HCT116 (cell line): ENCODE measurements around the gene PDCD1LG2. TPM values are rescaled to one million over a fixed set of nuclear protein-coding genes. Genes with fewer than 3 reads are reported as not detected.

Experiments
- ATAC-seq: fragments of 200-7000 bp; cut with Tn5 transposase; 2 replicates; pipeline ENCODE4 v1.9.1; 2020; ENCODE audit warnings: mild to moderate bottlenecking, moderate library complexity
- BruUV-seq: library from RNA; stranded (reverse); fragments of 400-500 nt; replicated peaks from 2 replicates; lab custom pipeline; 2021; lab: Mats Ljungman, UMichigan
- CTCF ChIA-PET: fragments of 300-600 bp; sonication (Branson Sonifier 250); formaldehyde crosslinking; loops from one replicate; lab custom pipeline; 2021; ENCODE audit warnings: antibody characterized with exemption; lab: Charles Lee
- POLR2A ChIA-PET: fragments of 300-600, 350-600 bp; sonication (Branson Sonifier 250); formaldehyde crosslinking; loops from one replicate; lab custom pipeline; 2021; ENCODE audit warnings: antibody characterized with exemption; lab: Charles Lee
- RAD21 ChIA-PET, 2 experiments: fragments of 300-600 bp; sonication (Branson Sonifier 250); formaldehyde crosslinking; loops; one replicate each; lab custom pipeline; 2023; ENCODE audit warnings: low total read pairs in 2 of 2; ENCODE audit not compliant: uncharacterized antibody in 2 of 2, unreplicated experiment in 2 of 2, low non-redundant PET in 1 of 2; lab: Charles Lee
- DNase-seq: peaks from one replicate; pipeline ENCODE4 v3.0.0-alpha.2; 2010; ENCODE audit warnings: low read depth, low spot score
- H2AFZ ChIP-seq: fragments of 200-600 bp; shearing (Covaris generic), sonication (generic); 2 replicates; pipeline ENCODE4 v1.6.1; 2017; ENCODE audit warnings: low read depth, mixed run types, mixed read lengths, antibody characterized with exemption, low read length; ENCODE audit not compliant: poor library complexity, severe bottlenecking
- H3K27ac ChIP-seq: 2 replicates; pipeline ENCODE4 v1.5.1; 2012; ENCODE audit warnings: low read depth, low read length
- H3K27me3 ChIP-seq: fragments of 200-600 bp; sonication (generic); 2 replicates; pipeline ENCODE4 v1.6.1; 2016; ENCODE audit warnings: mixed run types, low read length, mixed read lengths; ENCODE audit not compliant: insufficient read depth
- H3K36me3 ChIP-seq, 2 experiments: fragments of 200-500 bp in 1 of 2; fragments of 200-600 bp in 1 of 2; sonication (Bioruptor generic) in 1 of 2; sonication (generic) in 1 of 2; 2 replicates each; pipeline versions ENCODE4 v1.5.1 to v1.6.1; 2014 to 2016; ENCODE audit warnings: low read length in 2 of 2, inconsistent platforms in 1 of 2, mixed read lengths in 1 of 2, mixed run types in 1 of 2; ENCODE audit not compliant: insufficient read depth in 2 of 2, control insufficient read depth in 1 of 2
- H3K4me1 ChIP-seq, 2 experiments: fragments of 200-600 bp in 1 of 2; sonication (generic) in 1 of 2; 2 replicates each; pipeline versions ENCODE4 v1.5.1 to v1.6.1; 2012 to 2017; ENCODE audit warnings: low read length in 2 of 2, inconsistent platforms in 1 of 2, mild to moderate bottlenecking in 1 of 2, mixed read lengths in 1 of 2, mixed run types in 1 of 2, moderate library complexity in 1 of 2; ENCODE audit not compliant: insufficient read depth in 2 of 2, control insufficient read depth in 1 of 2
- H3K4me2 ChIP-seq: fragments of 200-600 bp; sonication (generic); 2 replicates; pipeline ENCODE4 v1.6.1; 2017; ENCODE audit warnings: mixed run types, low read length, mixed read lengths
- H3K4me3 ChIP-seq, 2 experiments: fragments of 200-600 bp in 1 of 2; sonication (generic) in 1 of 2; replicated peaks in 1 of 2; 2 replicates each; pipeline ENCODE4 v1.5.1; 2011 to 2016; ENCODE audit warnings: low read length in 2 of 2, control low read depth in 1 of 2, low read depth in 1 of 2, mild to moderate bottlenecking in 1 of 2, mixed read lengths in 1 of 2, mixed run types in 1 of 2
- H3K79me2 ChIP-seq: fragments of 200-600 bp; sonication (generic); 2 replicates; pipeline ENCODE4 v1.6.1; 2017; ENCODE audit warnings: mild to moderate bottlenecking, mixed run types, low read length, moderate library complexity, mixed read lengths; ENCODE audit not compliant: insufficient read depth
- H3K9ac ChIP-seq: fragments of 200-600 bp; sonication (generic); 2 replicates; pipeline ENCODE4 v1.6.1; 2016; ENCODE audit warnings: low read length, mixed read lengths
- H3K9me2 ChIP-seq: fragments of 200-600 bp; sonication (generic), shearing (Covaris generic); 2 replicates; pipeline ENCODE4 v1.6.1; 2017; ENCODE audit warnings: mixed run types, mild to moderate bottlenecking, moderate library complexity; ENCODE audit not compliant: insufficient read depth
- H3K9me3 ChIP-seq, 2 experiments: fragments of 200-500 bp in 1 of 2; fragments of 200-600 bp in 1 of 2; sonication (Bioruptor generic) in 1 of 2; sonication (generic) in 1 of 2; 2 replicates each; pipeline ENCODE4 v1.6.1; 2014 to 2017; ENCODE audit warnings: low read length in 2 of 2, mixed read lengths in 2 of 2, inconsistent platforms in 1 of 2, low read depth in 1 of 2, mild to moderate bottlenecking in 1 of 2, mixed run types in 1 of 2, moderate library complexity in 1 of 2; ENCODE audit not compliant: control insufficient read depth in 1 of 2, insufficient read depth in 1 of 2
- H4K20me1 ChIP-seq: fragments of 200-600 bp; sonication (generic), shearing (Covaris generic); 2 replicates; pipeline ENCODE4 v1.6.1; 2017; ENCODE audit warnings: mixed run types, mild to moderate bottlenecking, moderate library complexity; ENCODE audit not compliant: insufficient read depth
- ELF1 ChIP-seq: IDR thresholded peaks from 2 replicates; pipeline ENCODE4 v1.6.1; 2012; ENCODE audit warnings: low read depth, borderline replicate concordance
- EZH2 ChIP-seq: fragments of 200-600 bp; sonication (generic); IDR thresholded peaks from 2 replicates; pipeline ENCODE4 v1.6.1; 2017; ENCODE audit warnings: antibody characterized with exemption, mixed run types
- EZH2phosphoT487 ChIP-seq: fragments of 200-600 bp; IDR thresholded peaks from 2 replicates; pipeline ENCODE4 v1.6.1; 2018; ENCODE audit warnings: antibody characterized with exemption, borderline replicate concordance
- FOSL1 ChIP-seq: IDR thresholded peaks from 2 replicates; pipeline ENCODE4 v1.6.1; 2012; ENCODE audit warnings: low read depth
- POLR2AphosphoS5 ChIP-seq: IDR thresholded peaks from 2 replicates; pipeline ENCODE4 v1.6.1; 2011; ENCODE audit warnings: mild to moderate bottlenecking, low read depth, low read length, moderate library complexity
- SIN3A ChIP-seq: IDR thresholded peaks from 2 replicates; pipeline ENCODE4 v1.6.1; 2012; ENCODE audit warnings: low read depth
- SP1 ChIP-seq: IDR thresholded peaks from 2 replicates; pipeline ENCODE4 v1.6.1; 2012; ENCODE audit warnings: low read depth
- YY1 ChIP-seq: IDR thresholded peaks from 2 replicates; pipeline ENCODE4 v1.6.1; 2011; ENCODE audit warnings: low read length, low read depth, moderate library complexity, mild to moderate bottlenecking; ENCODE audit not compliant: insufficient replicate concordance; ENCODE audit errors: extremely low read depth
- ZFX ChIP-seq: fragments of 450-650 bp; IDR thresholded peaks from 2 replicates; pipeline ENCODE4 v1.6.1; 2017
- ZNF274 ChIP-seq: fragments of 200-500 bp; sonication (Bioruptor generic); IDR thresholded peaks from 2 replicates; pipeline ENCODE4 v1.6.1; 2014; ENCODE audit warnings: mild to moderate bottlenecking, low read depth, low read length, inconsistent platforms
- intact Hi-C: fragments of 100-400 bp; cut with micrococcal nuclease; formaldehyde crosslinking; loops from 2 replicates; pipeline ENCODE4 v1.10.0; 2022
- total RNA-seq: library from RNA; stranded (reverse); gene quantifications from one replicate; pipeline ENCODE4 v1.2.1, GENCODE V29; 2021; ENCODE audit not compliant: unreplicated experiment
- TF ChIP-seq, protein P1 (sequence below): IDR thresholded peaks from 2 replicates; pipeline ENCODE4 v1.6.1; 2012; ENCODE audit warnings: low read depth
- TF ChIP-seq, protein P2 (sequence below): IDR thresholded peaks from 2 replicates; pipeline ENCODE4 v1.6.1; 2012

The PDCD1LG2 gene
- total RNA-seq, 1 experiment from 2014 or later, result not detected

DNA sequence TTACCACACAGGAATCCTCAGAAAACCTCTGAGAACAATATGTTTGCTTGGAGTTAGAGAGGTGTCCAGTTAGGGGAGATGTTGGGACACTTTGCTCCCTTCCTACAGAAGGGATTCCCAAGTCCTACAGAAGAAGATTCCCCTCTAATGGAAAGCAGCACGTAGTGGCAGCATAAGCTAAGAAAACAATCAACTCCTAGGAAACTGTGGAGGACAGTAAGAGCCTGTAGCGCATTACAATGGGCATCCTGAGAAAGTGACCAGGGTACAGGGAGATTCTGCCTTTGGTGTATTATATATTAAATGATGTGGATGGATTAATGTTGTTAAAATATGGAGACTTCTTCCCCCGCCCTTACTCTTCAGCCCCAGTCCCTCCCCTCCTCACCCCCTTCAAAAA is 104.7 kb downstream of the PDCD1LG2 start:
- no peaks in the 10 kb centered on the region for H3K79me2 ChIP-seq
- no TSS peak for BruUV-seq
- CTCF ChIA-PET, result no interaction called here
- POLR2A ChIA-PET, result no interaction called here
- intact Hi-C loops, result no loop called here
- no peak overlapping the region for H3K4me3 ChIP-seq
- ATAC-seq, result no peak
- no peak overlapping the region for H3K27ac ChIP-seq
- no peak for DNase-seq
- no peaks in the 10 kb centered on the region for H4K20me1 ChIP-seq
- no peak overlapping the region for H3K9ac ChIP-seq
- no peaks in the 10 kb centered on the region for H3K9me3 ChIP-seq
- H3K9me2 ChIP-seq, result no peaks in the 10 kb centered on the region; the same call in 1 of the 2 replicates
- H3K27me3 ChIP-seq, result no peaks in the 10 kb centered on the region
- H3K4me2 ChIP-seq, result no peak overlapping the region
- RAD21 ChIA-PET, result no interaction called here
- TF ChIP-seq EZH2, result no peak
- TF ChIP-seq POLR2AphosphoS5, result no peak
- no peak for TF ChIP-seq YY1
- TF ChIP-seq, protein P1, sequence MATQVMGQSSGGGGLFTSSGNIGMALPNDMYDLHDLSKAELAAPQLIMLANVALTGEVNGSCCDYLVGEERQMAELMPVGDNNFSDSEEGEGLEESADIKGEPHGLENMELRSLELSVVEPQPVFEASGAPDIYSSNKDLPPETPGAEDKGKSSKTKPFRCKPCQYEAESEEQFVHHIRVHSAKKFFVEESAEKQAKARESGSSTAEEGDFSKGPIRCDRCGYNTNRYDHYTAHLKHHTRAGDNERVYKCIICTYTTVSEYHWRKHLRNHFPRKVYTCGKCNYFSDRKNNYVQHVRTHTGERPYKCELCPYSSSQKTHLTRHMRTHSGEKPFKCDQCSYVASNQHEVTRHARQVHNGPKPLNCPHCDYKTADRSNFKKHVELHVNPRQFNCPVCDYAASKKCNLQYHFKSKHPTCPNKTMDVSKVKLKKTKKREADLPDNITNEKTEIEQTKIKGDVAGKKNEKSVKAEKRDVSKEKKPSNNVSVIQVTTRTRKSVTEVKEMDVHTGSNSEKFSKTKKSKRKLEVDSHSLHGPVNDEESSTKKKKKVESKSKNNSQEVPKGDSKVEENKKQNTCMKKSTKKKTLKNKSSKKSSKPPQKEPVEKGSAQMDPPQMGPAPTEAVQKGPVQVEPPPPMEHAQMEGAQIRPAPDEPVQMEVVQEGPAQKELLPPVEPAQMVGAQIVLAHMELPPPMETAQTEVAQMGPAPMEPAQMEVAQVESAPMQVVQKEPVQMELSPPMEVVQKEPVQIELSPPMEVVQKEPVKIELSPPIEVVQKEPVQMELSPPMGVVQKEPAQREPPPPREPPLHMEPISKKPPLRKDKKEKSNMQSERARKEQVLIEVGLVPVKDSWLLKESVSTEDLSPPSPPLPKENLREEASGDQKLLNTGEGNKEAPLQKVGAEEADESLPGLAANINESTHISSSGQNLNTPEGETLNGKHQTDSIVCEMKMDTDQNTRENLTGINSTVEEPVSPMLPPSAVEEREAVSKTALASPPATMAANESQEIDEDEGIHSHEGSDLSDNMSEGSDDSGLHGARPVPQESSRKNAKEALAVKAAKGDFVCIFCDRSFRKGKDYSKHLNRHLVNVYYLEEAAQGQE, result no peak
- no peak for TF ChIP-seq SP1
- no peak for TF ChIP-seq ZFX
- TF ChIP-seq EZH2phosphoT487, result no peak
- TF ChIP-seq ELF1, result no peak
- no peak for TF ChIP-seq SIN3A
- no peak for TF ChIP-seq FOSL1
- TF ChIP-seq, protein P2, sequence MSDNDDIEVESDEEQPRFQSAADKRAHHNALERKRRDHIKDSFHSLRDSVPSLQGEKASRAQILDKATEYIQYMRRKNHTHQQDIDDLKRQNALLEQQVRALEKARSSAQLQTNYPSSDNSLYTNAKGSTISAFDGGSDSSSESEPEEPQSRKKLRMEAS, result no peak
- no peak for TF ChIP-seq ZNF274
- no peak overlapping the region for H2AFZ ChIP-seq
- H3K36me3 ChIP-seq, result no peaks in the 10 kb centered on the region
- peaks cover 2 to 8% of the 10 kb centered on the region in 2 experiments for H3K4me1 ChIP-seq
